Neural cell (in vitro differentiated cells): ENCODE measurements around the gene CIT. TPM values are rescaled to one million over a fixed set of nuclear protein-coding genes. Genes with fewer than 3 reads are reported as not detected.

Experiments used
- H2AFZ ChIP-seq: fragments of 200-600, 300-800 bp; sonication (generic), shearing (Covaris generic); 2 replicates; pipeline ENCODE4 v1.6.0; 2014; ENCODE audit warnings: low read depth, mild to moderate bottlenecking, antibody characterized with exemption, low read length, moderate library complexity
- H3F3A ChIP-seq: fragments of 200-600 bp; shearing (Covaris generic); 2 replicates; pipeline ENCODE4 v1.6.1; 2016; ENCODE audit warnings: mild to moderate bottlenecking, moderate library complexity, mixed read lengths, antibody characterized with exemption, low read length; ENCODE audit not compliant: insufficient read depth, poor library complexity, severe bottlenecking
- H3K27ac ChIP-seq: fragments of 200-600, 300-800 bp; sonication (generic), shearing (Covaris generic); 2 replicates; pipeline ENCODE4 v1.5.1; 2014; ENCODE audit warnings: mild to moderate bottlenecking, low read length, moderate library complexity
- H3K27me3 ChIP-seq: fragments of 300-800, 200-600 bp; sonication (generic), shearing (Covaris generic); 2 replicates; pipeline ENCODE4 v1.6.0; 2014; ENCODE audit warnings: mild to moderate bottlenecking, low read depth, low read length, moderate library complexity; ENCODE audit not compliant: insufficient read depth
- H3K36me3 ChIP-seq: fragments of 300-800, 200-600 bp; sonication (generic), shearing (Covaris generic); 2 replicates; pipeline ENCODE4 v1.5.1; 2014; ENCODE audit warnings: mild to moderate bottlenecking, antibody characterized with exemption, low read length, moderate library complexity; ENCODE audit not compliant: insufficient read depth
- H3K4me2 ChIP-seq: fragments of 300-800, 200-600 bp; sonication (generic), shearing (Covaris generic); 2 replicates; pipeline ENCODE4 v1.6.0; 2014; ENCODE audit warnings: mild to moderate bottlenecking, low read length
- H3K4me3 ChIP-seq: fragments of 300-800, 200-600 bp; sonication (generic), shearing (Covaris generic); 2 replicates; pipeline ENCODE4 v1.5.1; 2014; ENCODE audit warnings: mild to moderate bottlenecking, low read length, moderate library complexity
- H3K79me2 ChIP-seq: fragments of 200-600 bp; shearing (Covaris generic); replicated peaks from 2 replicates; pipeline ENCODE4 v1.6.0; 2014; ENCODE audit warnings: mild to moderate bottlenecking, low read length, moderate library complexity; ENCODE audit not compliant: insufficient read depth
- H3K9ac ChIP-seq: fragments of 300-800, 200-600 bp; sonication (generic), shearing (Covaris generic); 2 replicates; pipeline ENCODE4 v1.6.1; 2016; ENCODE audit warnings: mild to moderate bottlenecking, low read length, mixed read lengths
- H3K9me2 ChIP-seq: fragments of 200-600 bp; shearing (Covaris generic); 2 replicates; pipeline ENCODE4 v1.6.1; 2016; ENCODE audit warnings: mild to moderate bottlenecking, low read length, mixed read lengths; ENCODE audit not compliant: insufficient read depth
- H3K9me3 ChIP-seq: fragments of 200-600, 300-800 bp; sonication (generic), shearing (Covaris generic); 2 replicates; pipeline ENCODE4 v1.6.1; 2016; ENCODE audit warnings: mild to moderate bottlenecking, mixed run types, low read length, moderate library complexity, mixed read lengths
- H4K20me1 ChIP-seq: fragments of 200-600 bp; shearing (Covaris generic); 2 replicates; pipeline ENCODE4 v1.6.1; 2016; ENCODE audit warnings: mild to moderate bottlenecking, mixed run types; ENCODE audit not compliant: insufficient read depth
- CTCF ChIP-seq: fragments of 450-650 bp; IDR thresholded peaks from 2 replicates; pipeline ENCODE4 v1.5.1; 2014; ENCODE audit warnings: antibody characterized with exemption, mild to moderate bottlenecking, moderate library complexity; ENCODE audit not compliant: poor library complexity, severe bottlenecking
- EP300 ChIP-seq: fragments of 450-650 bp; conservative IDR thresholded peaks from 2 replicates; pipeline ENCODE4 v1.6.1; 2014; ENCODE audit warnings: antibody characterized with exemption, mild to moderate bottlenecking, moderate library complexity; ENCODE audit not compliant: poor library complexity, severe bottlenecking
- EZH2 ChIP-seq: fragments of 200-600, 300-800 bp; shearing (Covaris generic), sonication (generic); IDR thresholded peaks from 2 replicates; pipeline ENCODE4 v1.6.1; 2014; ENCODE audit warnings: antibody characterized with exemption, low read length, borderline replicate concordance, mild to moderate bottlenecking; ENCODE audit not compliant: insufficient read depth, poor library complexity, severe bottlenecking
- MXI1 ChIP-seq: fragments of 450-650 bp; conservative IDR thresholded peaks from 2 replicates; pipeline ENCODE4 v1.6.1; 2014; ENCODE audit warnings: antibody characterized with exemption, mild to moderate bottlenecking; ENCODE audit not compliant: poor library complexity, severe bottlenecking
- POLR2AphosphoS5 ChIP-seq: IDR thresholded peaks from 2 replicates; pipeline ENCODE4 v1.6.1; 2012
- RAD21 ChIP-seq: fragments of 450-650 bp; conservative IDR thresholded peaks from 2 replicates; pipeline ENCODE4 v1.6.1; 2014; ENCODE audit warnings: antibody characterized with exemption, mild to moderate bottlenecking, moderate library complexity
- REST ChIP-seq: IDR thresholded peaks from 2 replicates; pipeline ENCODE4 v1.6.1; 2012; ENCODE audit warnings: borderline replicate concordance
- SMC3 ChIP-seq: fragments of 450-650 bp; conservative IDR thresholded peaks from 2 replicates; pipeline ENCODE4 v1.6.1; 2014; ENCODE audit warnings: antibody characterized with exemption, mild to moderate bottlenecking, moderate library complexity; ENCODE audit not compliant: poor library complexity
- TAF1 ChIP-seq: IDR thresholded peaks from 2 replicates; pipeline ENCODE4 v1.6.1; 2012; ENCODE audit warnings: low read depth
- polyA plus RNA-seq: library from polyadenylated mRNA; depleted of rRNA; stranded (reverse); fragments of >200 nt; gene quantifications from 2 replicates; pipeline ENCODE4 v1.2.3, GENCODE V29; 2014

Gene CIT
- polyA plus RNA-seq, 1 donor from 2014 or later = 3.3 TPM

- Histone ChIP-seq H2AFZ (no peak overlapping the region), H3K4me2 (no peak overlapping the region), H3K27me3 (no peaks in the 10 kb centered on the region), H3F3A (no peaks in the 10 kb centered on the region), H4K20me1 (no peaks in the 10 kb centered on the region), H3K9me3 (no peaks in the 10 kb centered on the region), H3K27ac (no peak overlapping the region), H3K9ac (no peak overlapping the region), H3K79me2 (no peaks in the 10 kb centered on the region), H3K9me2 (no peaks in the 10 kb centered on the region), H3K36me3 (no peaks in the 10 kb centered on the region), H3K4me3 (no peak overlapping the region)
- TF ChIP-seq POLR2AphosphoS5 (no peak), RAD21 (no peak), SMC3 (no peak), TAF1 (no peak), REST (no peak), CTCF (no peak), EZH2 (no peak), EP300 (no peak), MXI1 (no peak)
These were observed 136.3 kb downstream of the CIT start for GRCh38 chr12:119740830-119741229.

- H3K79me2 ChIP-seq = no peaks in the 10 kb centered on the region
- H3F3A ChIP-seq = no peaks in the 10 kb centered on the region
These were observed 142.0 kb downstream of the CIT start for GRCh38 chr12:119735079-119735478.

More at GRCh38 chr12:119735079-119735478, 142.0 kb downstream of the CIT start:
- Histone ChIP-seq H3K27ac (no peak overlapping the region), H3K9me2 (no peaks in the 10 kb centered on the region), H3K4me2 (no peak overlapping the region), H3K9ac (no peak overlapping the region), H4K20me1 (no peaks in the 10 kb centered on the region), H3K36me3 (no peaks in the 10 kb centered on the region), H2AFZ (no peak overlapping the region), H3K9me3 (no peaks in the 10 kb centered on the region), H3K4me3 (no peak overlapping the region), H3K27me3 (no peaks in the 10 kb centered on the region)
- TF ChIP-seq TAF1 (no peak), SMC3 (no peak), MXI1 (no peak), EZH2 (no peak), REST (no peak), RAD21 (no peak), CTCF (no peak), POLR2AphosphoS5 (no peak), EP300 (no peak)
